Activated naive CD4-positive, alpha-beta T cell treated with anti-CD3 and anti-CD28 coated beads, Interleukin-2, amount 10 ng/mL, durations not matched to agents 7 days and 5 days (primary cell): Measurements from ENCODE around the gene CD300LD.

Source experiments
- CTCF ChIA-PET: fragments of 350-600 bp; sonication (Branson Sonifier 250); formaldehyde crosslinking; loops from one replicate; lab custom pipeline; 2021; ENCODE audit warnings: antibody characterized with exemption; lab: Charles Lee
- DNase-seq: peaks from one replicate; pipeline ENCODE4 v3.0.0-alpha.2; 2020
- H3K27ac Mint-ChIP-seq: one replicate; pipeline ENCODE4 v1.8.0; 2021; ENCODE audit warnings: mild to moderate bottlenecking, moderate library complexity, mixed read lengths
- H3K27me3 Mint-ChIP-seq: one replicate; pipeline ENCODE4 v1.8.0; 2021; ENCODE audit warnings: mild to moderate bottlenecking, mixed read lengths
- H3K36me3 Mint-ChIP-seq: one replicate; pipeline ENCODE4 v1.8.0; 2021; ENCODE audit warnings: mixed read lengths
- H3K4me1 Mint-ChIP-seq: one replicate; pipeline ENCODE4 v1.8.0; 2021; ENCODE audit warnings: mixed read lengths
- H3K4me3 Mint-ChIP-seq: one replicate; pipeline ENCODE4 v1.8.0; 2021; ENCODE audit warnings: mild to moderate bottlenecking, moderate library complexity, mixed read lengths
- H3K9me3 Mint-ChIP-seq: one replicate; pipeline ENCODE4 v1.8.0; 2021; ENCODE audit warnings: mixed read lengths

CD300LD gene

GRCh38 chr17:74542727-74543383 is 49.2 kb downstream of the CD300LD start:
- Mint-ChIP-seq H3K4me1 (peaks cover 22% of the 10 kb centered on the region), H3K36me3 (no peaks in the 10 kb centered on the region), H3K27me3 (peaks cover 37% of the 10 kb centered on the region), H3K27ac (no peak overlapping the region), H3K4me3 (no peak overlapping the region), H3K9me3 (no peaks in the 10 kb centered on the region)
- DNase-seq, result no peak
- CTCF ChIA-PET, result no interaction called here

GRCh38 chr17:74542166-74542565 is 49.9 kb downstream of the CD300LD start:
- no peak for DNase-seq
- peaks cover 39% of the 10 kb centered on the region for H3K27me3 Mint-ChIP-seq
- CTCF ChIA-PET, result no interaction called here
- no peaks in the 10 kb centered on the region for H3K9me3 Mint-ChIP-seq
- H3K4me3 Mint-ChIP-seq, result no peak overlapping the region
- no peaks in the 10 kb centered on the region for H3K36me3 Mint-ChIP-seq
- H3K27ac Mint-ChIP-seq, result no peak overlapping the region
- peaks cover 15% of the 10 kb centered on the region for H3K4me1 Mint-ChIP-seq

DNA sequence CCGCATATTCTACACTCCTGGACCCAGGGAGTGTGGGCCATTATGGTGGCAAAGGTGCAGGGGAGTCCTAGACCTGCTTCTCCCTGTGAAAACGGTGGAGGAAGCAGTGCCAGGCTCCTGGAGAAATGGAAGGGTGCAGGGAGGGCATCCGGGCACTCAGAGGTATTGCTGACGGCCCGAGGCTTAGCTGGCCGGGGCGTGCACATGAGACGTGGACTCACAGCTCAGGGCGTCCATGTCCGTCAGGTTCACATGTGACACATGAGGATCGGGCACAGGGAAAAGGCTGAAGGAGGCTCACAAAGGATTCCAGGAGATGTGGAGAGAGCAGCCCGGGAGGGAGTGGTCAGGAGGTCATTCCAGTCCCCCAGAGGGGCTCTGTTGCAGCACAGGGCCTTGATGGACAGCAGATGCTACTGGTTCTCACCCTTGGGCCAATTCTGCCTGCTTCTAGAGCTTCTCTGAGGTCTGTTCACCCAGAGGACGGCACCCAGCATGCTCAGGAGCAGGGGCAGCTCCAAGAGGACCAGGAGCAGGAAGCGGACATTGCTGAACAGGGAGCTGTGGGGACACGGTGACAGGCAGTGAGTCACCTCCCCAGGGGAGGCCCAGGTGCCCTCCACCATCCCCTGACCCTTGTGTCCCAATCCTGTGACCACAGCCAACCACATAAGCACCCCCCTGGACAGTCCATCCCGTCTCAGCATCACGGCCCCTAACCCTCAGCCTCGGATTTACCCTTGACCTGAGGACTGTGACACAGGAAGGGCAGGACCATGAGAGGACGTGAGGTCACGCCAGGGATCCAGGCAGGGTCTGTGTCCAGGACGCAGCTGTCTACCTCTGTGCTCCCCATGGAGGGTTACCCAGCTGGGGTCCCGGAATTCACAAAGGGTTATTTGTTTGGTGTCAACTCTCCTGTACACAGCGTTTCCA is 50.6 kb downstream of the CD300LD start:
- Mint-ChIP-seq H3K4me3 (no peak overlapping the region), H3K36me3 (no peaks in the 10 kb centered on the region), H3K27ac (no peak overlapping the region), H3K9me3 (no peaks in the 10 kb centered on the region), H3K27me3 (peaks cover 45% of the 10 kb centered on the region), H3K4me1 (peaks cover 11% of the 10 kb centered on the region)
- no peak for DNase-seq
- CTCF ChIA-PET, result interaction anchor here (0.7 kb wide), 1 partner anchor 42 kb away, joined by 3 read pairs; no protein-coding TSS in a partner anchor

DNA sequence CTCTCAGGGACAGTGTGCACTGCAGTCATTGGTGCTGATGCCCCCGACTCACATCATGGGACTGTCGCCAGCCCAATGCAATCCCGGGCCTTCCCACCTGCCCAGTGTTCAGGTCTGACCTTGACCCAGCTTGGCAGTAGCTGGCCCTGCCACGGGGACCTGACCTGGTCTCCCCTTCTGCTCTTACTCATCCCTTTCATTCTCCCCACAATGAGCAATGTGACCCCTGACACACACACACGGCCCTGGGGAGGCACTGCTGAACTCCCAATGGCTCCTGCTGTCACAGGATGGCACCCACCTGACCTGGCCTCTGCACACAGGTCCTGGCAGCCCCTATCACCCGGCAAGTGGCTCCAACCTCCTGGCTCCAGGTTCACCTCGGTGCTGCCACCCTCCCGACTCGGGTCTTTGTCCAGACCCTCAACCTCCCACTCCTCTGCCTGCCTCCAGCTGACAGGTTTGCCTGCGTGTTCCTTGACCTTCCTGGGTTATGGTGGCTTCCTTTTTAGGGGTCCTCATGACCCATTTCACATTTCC is 52.7 kb downstream of the CD300LD start:
- DNase-seq, result no peak
- no peaks in the 10 kb centered on the region for H3K9me3 Mint-ChIP-seq
- H3K27me3 Mint-ChIP-seq, result peaks cover 47% of the 10 kb centered on the region
- H3K4me3 Mint-ChIP-seq, result no peak overlapping the region
- no peak overlapping the region for H3K27ac Mint-ChIP-seq
- no peaks in the 10 kb centered on the region for H3K4me1 Mint-ChIP-seq
- no peaks in the 10 kb centered on the region for H3K36me3 Mint-ChIP-seq
- CTCF ChIA-PET, result no interaction called here

DNA sequence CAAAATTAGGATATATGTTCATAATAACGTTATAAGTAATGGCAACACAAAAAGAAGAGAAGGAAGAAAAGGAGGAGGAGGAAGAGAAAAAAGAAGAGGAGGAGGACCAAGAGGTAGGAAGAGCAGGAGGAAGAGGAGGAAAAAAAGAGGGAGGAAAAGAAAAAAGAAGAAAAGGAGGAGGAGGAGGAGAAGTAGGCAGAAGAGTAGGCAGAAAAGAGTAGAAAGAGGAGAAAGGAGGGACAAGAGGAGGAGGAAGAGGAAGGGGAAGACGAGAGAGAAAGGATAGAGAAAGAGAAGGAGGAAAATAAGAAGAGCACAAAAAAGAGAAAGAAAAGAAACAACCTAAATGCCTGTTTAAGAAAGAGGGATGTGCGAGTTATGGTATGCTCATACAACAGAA is 55.2 kb downstream of the CD300LD start:
- CTCF ChIA-PET, result no interaction called here
- H3K27me3 Mint-ChIP-seq, result peaks cover 70% of the 10 kb centered on the region

GRCh38 chr17:74532115-74532514 is 60.0 kb downstream of the CD300LD start:
- Mint-ChIP-seq H3K4me1 (peaks cover 2% of the 10 kb centered on the region), H3K36me3 (no peaks in the 10 kb centered on the region), H3K9me3 (no peaks in the 10 kb centered on the region), H3K27ac (no peak overlapping the region), H3K27me3 (peaks cover 76% of the 10 kb centered on the region), H3K4me3 (no peak overlapping the region)
- no peak for DNase-seq
- CTCF ChIA-PET, result interaction anchor here (0.6 to 3.2 kb wide), 11 partner anchors 11 to 238 kb away, joined by 3 to 29 read pairs (median 3); partner anchors contain the start of genes CD300C and GPR142

More for the DNA sequence above, 55.2 kb downstream of the CD300LD start:
- Mint-ChIP-seq H3K27ac (no peak overlapping the region), H3K9me3 (no peaks in the 10 kb centered on the region), H3K4me1 (peaks cover 2% of the 10 kb centered on the region), H3K4me3 (no peak overlapping the region), H3K36me3 (no peaks in the 10 kb centered on the region)
- no peak for DNase-seq

- no peak within 1 kb of the TSS for H3K4me3 Mint-ChIP-seq
- DNase-seq, result no peak
- peaks cover 74% of the 10 kb centered on the region for H3K27me3 Mint-ChIP-seq
- H3K9me3 Mint-ChIP-seq, result no peaks in the 10 kb centered on the region
- H3K27ac Mint-ChIP-seq, result no peak within 1 kb of the TSS
- peaks cover 2% of the 10 kb centered on the region for H3K4me1 Mint-ChIP-seq
- CTCF ChIA-PET, result interaction anchor here (0.7 to 3.2 kb wide), 3 partner anchors 19 to 162 kb away, joined by 3 to 29 read pairs (median 4); partner anchors contain the start of gene GPR142
- H3K36me3 Mint-ChIP-seq, result no peaks in the 10 kb centered on the region
Observed at GRCh38 chr17:74531231-74531761, 60.8 kb downstream of the CD300LD start, which contains the start of gene CD300LB. CD300LB (minus strand) TSS chr17:74531475; CDS start chr17:74531350, 125 bp downstream.

- Mint-ChIP-seq H3K36me3 (no peaks in the 10 kb centered on the region), H3K4me1 (peaks cover 2% of the 10 kb centered on the region)
Observed at GRCh38 chr17:74530831-74531150, 61.3 kb downstream of the CD300LD start.

More at GRCh38 chr17:74530831-74531150, 61.3 kb downstream of the CD300LD start:
- Mint-ChIP-seq H3K9me3 (no peaks in the 10 kb centered on the region), H3K27me3 (peaks cover 77% of the 10 kb centered on the region), H3K27ac (no peak overlapping the region), H3K4me3 (no peak overlapping the region)
- no peak for DNase-seq
- CTCF ChIA-PET, result interaction anchor here (0.9 to 1.8 kb wide), 3 partner anchors 10 to 163 kb away, joined by 4 to 7 read pairs (median 4); partner anchors contain the start of gene GPR142
